OCI-LY3 (cell line): ENCODE measurements around the gene ENGASE.

Experiments
- H2AFZ ChIP-seq: fragments of 200-600, 300-600 bp; shearing (Covaris generic); 2 replicates; pipeline ENCODE4 v1.6.0; 2014; ENCODE audit warnings: antibody characterized with exemption, low read depth, low read length
- H3K27ac ChIP-seq: fragments of 200-600, 300-600 bp; sonication (generic); 2 replicates; pipeline ENCODE4 v1.5.1; 2014; ENCODE audit warnings: mild to moderate bottlenecking, low read length, moderate library complexity, mixed read lengths
- H3K27me3 ChIP-seq: fragments of 200-600, 300-600 bp; sonication (generic); 2 replicates; pipeline ENCODE4 v1.6.1; 2014; ENCODE audit warnings: low read depth, low read length, mixed read lengths
- H3K36me3 ChIP-seq: fragments of 200-600, 300-600 bp; sonication (generic); replicated peaks from 2 replicates; pipeline ENCODE3; 2014; ENCODE audit warnings: low read depth, low read length, mixed read lengths
- H3K4me1 ChIP-seq: fragments of 300-600, 200-600 bp; sonication (generic); 2 replicates; pipeline ENCODE4 v1.6.1; 2014; ENCODE audit warnings: low read length, mixed read lengths
- H3K4me2 ChIP-seq: fragments of 200-600, 300-600 bp; sonication (generic); 2 replicates; pipeline ENCODE4 v1.6.1; 2014; ENCODE audit warnings: low read length, mixed read lengths
- H3K4me3 ChIP-seq: fragments of 300-600, 200-600 bp; sonication (generic); 2 replicates; pipeline ENCODE4 v1.5.1; 2014; ENCODE audit warnings: antibody characterized with exemption, mild to moderate bottlenecking, low read length, moderate library complexity
- H3K79me2 ChIP-seq: fragments of 300-600, 200-600 bp; shearing (Covaris generic); 2 replicates; pipeline ENCODE4 v1.6.1; 2014; ENCODE audit warnings: mild to moderate bottlenecking, low read length, mixed read lengths
- H3K9ac ChIP-seq: fragments of 300-600, 200-600 bp; shearing (Covaris generic); 2 replicates; pipeline ENCODE4 v1.6.0; 2014; ENCODE audit warnings: mild to moderate bottlenecking, low read length, moderate library complexity
- H3K9me3 ChIP-seq: fragments of 200-600, 300-600 bp; shearing (Covaris generic); 2 replicates; pipeline ENCODE4 v1.6.1; 2014; ENCODE audit warnings: low read length, mixed read lengths; ENCODE audit not compliant: insufficient read depth
- H4K20me1 ChIP-seq: fragments of 200-600, 300-600 bp; sonication (generic); 2 replicates; pipeline ENCODE4 v1.6.1; 2016; ENCODE audit warnings: low read length, mixed read lengths; ENCODE audit not compliant: insufficient read depth
- EZH2phosphoT487 ChIP-seq: fragments of 200-600 bp; shearing (Covaris generic); IDR thresholded peaks from 2 replicates; pipeline ENCODE4 v1.6.1; 2018; ENCODE audit warnings: antibody characterized with exemption, mixed run types, low read depth
- TF ChIP-seq, protein P1 (sequence below): fragments of 200-600, 300-600 bp; sonication (generic); IDR thresholded peaks from 2 replicates; pipeline ENCODE4 v1.5.1; 2014; ENCODE audit warnings: antibody characterized with exemption, low read length, low read depth

Gene ENGASE

DNA sequence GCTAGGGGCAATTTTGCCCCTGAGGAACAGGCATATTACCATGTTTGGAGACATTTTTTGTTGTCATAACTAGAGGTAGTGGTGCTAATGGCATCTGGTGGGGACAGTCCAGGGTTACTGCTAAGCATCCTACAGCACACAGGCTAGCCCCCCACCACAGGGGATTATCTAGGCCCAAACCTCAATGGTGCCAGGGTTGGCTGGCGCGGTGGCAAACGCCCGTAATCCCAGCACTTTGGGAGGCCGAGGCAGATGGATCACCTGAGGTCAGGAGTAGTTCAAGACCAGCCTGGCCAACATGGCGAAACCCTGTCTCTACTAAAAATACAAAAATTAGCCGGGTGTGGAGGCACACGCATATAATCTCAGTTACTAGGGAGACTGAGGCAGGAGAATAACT, 35.5 kb upstream of the ENGASE start:
- TF ChIP-seq, protein P1, sequence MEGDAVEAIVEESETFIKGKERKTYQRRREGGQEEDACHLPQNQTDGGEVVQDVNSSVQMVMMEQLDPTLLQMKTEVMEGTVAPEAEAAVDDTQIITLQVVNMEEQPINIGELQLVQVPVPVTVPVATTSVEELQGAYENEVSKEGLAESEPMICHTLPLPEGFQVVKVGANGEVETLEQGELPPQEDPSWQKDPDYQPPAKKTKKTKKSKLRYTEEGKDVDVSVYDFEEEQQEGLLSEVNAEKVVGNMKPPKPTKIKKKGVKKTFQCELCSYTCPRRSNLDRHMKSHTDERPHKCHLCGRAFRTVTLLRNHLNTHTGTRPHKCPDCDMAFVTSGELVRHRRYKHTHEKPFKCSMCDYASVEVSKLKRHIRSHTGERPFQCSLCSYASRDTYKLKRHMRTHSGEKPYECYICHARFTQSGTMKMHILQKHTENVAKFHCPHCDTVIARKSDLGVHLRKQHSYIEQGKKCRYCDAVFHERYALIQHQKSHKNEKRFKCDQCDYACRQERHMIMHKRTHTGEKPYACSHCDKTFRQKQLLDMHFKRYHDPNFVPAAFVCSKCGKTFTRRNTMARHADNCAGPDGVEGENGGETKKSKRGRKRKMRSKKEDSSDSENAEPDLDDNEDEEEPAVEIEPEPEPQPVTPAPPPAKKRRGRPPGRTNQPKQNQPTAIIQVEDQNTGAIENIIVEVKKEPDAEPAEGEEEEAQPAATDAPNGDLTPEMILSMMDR = no peak
- no peak for TF ChIP-seq EZH2phosphoT487
- Histone ChIP-seq H4K20me1 (no peaks in the 10 kb centered on the region), H3K9me3 (no peaks in the 10 kb centered on the region), H3K4me2 (no peak overlapping the region), H3K4me1 (no peaks in the 10 kb centered on the region), H3K27ac (no peak overlapping the region), H3K79me2 (no peaks in the 10 kb centered on the region), H3K9ac (no peak overlapping the region), H3K36me3 (no peaks in the 10 kb centered on the region), H3K4me3 (no peak overlapping the region), H3K27me3 (no peaks in the 10 kb centered on the region), H2AFZ (no peak overlapping the region)

DNA sequence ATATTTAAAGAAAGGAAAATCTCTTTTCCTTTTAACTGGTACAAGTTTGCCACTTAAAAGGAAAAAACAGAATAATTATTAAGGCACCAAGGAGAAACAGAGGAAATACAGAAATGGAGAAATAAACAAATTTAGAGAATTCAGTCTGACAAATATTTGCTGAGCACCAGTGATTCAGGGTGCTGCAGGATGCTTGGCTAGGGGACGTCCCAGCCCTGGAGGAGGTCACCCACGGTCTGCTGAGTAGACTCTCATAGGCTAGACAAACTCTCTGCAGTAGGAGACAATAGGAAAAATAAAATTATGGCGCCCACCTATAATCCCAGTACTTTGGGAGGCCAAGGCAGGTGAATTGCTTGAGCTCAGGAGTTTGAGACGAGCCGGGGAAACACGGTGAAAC, 34.7 kb upstream of the ENGASE start:
- H3K4me3 ChIP-seq = no peak overlapping the region
- no peaks in the 10 kb centered on the region for H3K9me3 ChIP-seq
- TF ChIP-seq, protein P1 = no peak
- no peak for TF ChIP-seq EZH2phosphoT487
- no peak overlapping the region for H3K9ac ChIP-seq
- H3K36me3 ChIP-seq = no peaks in the 10 kb centered on the region
- H3K27ac ChIP-seq = no peak overlapping the region
- no peak overlapping the region for H3K4me2 ChIP-seq
- no peak overlapping the region for H2AFZ ChIP-seq
- no peaks in the 10 kb centered on the region for H3K4me1 ChIP-seq
- H3K27me3 ChIP-seq = no peaks in the 10 kb centered on the region
- H3K79me2 ChIP-seq = no peaks in the 10 kb centered on the region
- no peaks in the 10 kb centered on the region for H4K20me1 ChIP-seq

DNA sequence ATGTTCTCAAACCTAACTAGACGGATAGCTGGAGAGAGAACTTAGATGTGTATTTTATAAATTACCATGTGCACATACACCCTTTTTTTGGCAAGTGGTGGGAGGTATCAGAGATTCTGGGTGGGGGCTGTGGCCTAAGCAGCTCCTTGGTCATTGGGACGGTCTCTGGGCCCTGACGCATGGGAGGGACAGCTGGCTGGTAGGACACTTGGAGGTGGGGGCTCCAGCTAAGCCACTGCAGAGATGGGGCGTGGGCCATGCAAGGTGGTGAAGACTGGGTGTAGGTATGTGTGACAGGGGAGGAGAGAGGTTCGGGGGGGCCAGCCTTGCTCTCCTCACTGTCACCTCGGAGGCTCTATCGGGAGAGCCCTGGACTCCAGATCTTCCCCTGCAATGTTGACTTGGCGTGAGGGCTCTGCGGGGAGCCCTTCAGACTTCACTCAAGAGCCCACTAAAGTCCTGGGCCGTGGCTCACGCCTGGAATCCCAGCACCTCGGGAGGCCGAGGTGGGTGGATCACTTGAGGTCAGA, 33.5 kb upstream of the ENGASE start:
- H3K27ac ChIP-seq = no peak overlapping the region
- no peaks in the 10 kb centered on the region for H3K9me3 ChIP-seq
- no peak overlapping the region for H3K9ac ChIP-seq
- H3K4me3 ChIP-seq = no peak overlapping the region
- H3K27me3 ChIP-seq = no peaks in the 10 kb centered on the region
- H2AFZ ChIP-seq = no peak overlapping the region
- no peak for TF ChIP-seq EZH2phosphoT487
- TF ChIP-seq, protein P1 = no peak
- H4K20me1 ChIP-seq = no peaks in the 10 kb centered on the region
- no peak overlapping the region for H3K4me2 ChIP-seq
- no peaks in the 10 kb centered on the region for H3K79me2 ChIP-seq
- no peaks in the 10 kb centered on the region for H3K36me3 ChIP-seq
- H3K4me1 ChIP-seq = no peaks in the 10 kb centered on the region

DNA sequence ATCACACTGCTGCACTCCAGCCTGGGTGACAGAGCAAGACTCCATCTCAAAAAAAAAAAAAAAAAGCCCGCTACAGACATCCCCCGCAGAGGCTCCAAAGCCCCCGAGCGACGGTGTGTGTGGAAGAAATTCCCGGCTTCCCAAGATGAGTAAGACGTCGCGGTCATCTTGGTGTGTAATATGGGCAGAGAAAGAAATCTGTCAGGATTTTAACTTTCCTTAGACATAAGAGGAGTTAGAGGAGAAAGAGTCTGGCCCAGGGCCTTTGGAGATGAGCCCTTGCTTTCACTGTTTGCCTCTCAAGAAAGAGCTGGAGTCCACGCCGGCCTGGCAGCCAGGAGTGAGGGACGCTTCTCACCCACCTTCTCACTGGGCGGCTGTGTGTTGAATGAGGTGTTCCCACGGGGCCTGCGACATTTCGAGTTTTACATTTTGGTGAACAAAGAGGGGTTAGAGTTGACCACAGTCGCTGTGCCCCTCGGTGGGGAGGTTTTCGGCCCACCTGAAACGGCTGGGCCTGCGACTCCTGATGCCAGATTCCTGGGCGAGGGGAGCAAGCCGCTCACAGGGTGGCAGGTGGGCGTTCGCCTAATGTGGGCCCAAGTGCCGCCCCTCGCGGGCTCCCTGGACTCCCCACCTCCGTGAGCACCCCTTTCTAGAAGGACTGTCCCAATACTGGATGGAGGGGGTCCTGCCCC, 32.8 kb upstream of the ENGASE start:
- Histone ChIP-seq H3K4me1 (no peaks in the 10 kb centered on the region), H3K4me3 (no peak overlapping the region), H3K9ac (no peak overlapping the region), H4K20me1 (no peaks in the 10 kb centered on the region), H2AFZ (no peak overlapping the region), H3K4me2 (no peak overlapping the region), H3K36me3 (no peaks in the 10 kb centered on the region), H3K79me2 (no peaks in the 10 kb centered on the region), H3K27me3 (no peaks in the 10 kb centered on the region), H3K9me3 (no peaks in the 10 kb centered on the region), H3K27ac (no peak overlapping the region)
- TF ChIP-seq, protein P1 = no peak
- no peak for TF ChIP-seq EZH2phosphoT487
